ENCODE measurements around the gene NRCAM. TPM values are rescaled to one million over a fixed set of nuclear protein-coding genes. Genes with fewer than 3 reads are reported as not detected.
"Not testable (repeated sequence)": the region's sequence is repeated elsewhere in the genome, so short reads cannot be mapped to it uniquely, and the experiment has no call there.

The NRCAM gene
- polyA plus RNA-seq, 1 donor from 2014 or later, result 0.49 TPM

DNA sequence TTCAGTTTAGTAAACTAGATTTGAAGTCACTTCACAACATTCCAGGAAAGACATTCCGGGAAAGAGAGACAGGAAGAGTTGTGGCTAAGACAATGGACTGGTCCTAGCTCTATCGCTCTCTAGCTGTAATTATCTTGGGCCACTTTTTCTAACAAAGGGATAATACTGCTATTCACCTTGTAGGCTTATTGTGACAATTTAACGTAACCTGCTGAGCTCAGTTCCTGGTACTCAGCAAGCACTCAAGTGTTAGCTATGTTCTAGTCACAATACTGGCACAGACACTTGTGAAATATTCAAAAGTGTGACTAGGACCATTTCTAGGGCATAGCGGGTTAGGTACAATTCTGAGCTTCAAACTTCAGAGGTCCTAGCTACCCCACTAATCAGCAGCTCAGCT, 12.0 kb upstream of the NRCAM start:
- peaks cover 0 to 8% (median 7%) of the 10 kb centered on the region in 3 donors for H3K4me1 Mint-ChIP-seq
- H3K27ac Mint-ChIP-seq, result peak overlapping the region in 2 of 3 donors; percentile 10 to 44
- peaks cover 22% of the 10 kb centered on the region for H3K27me3 Mint-ChIP-seq
- peaks cover 3% of the 10 kb centered on the region for H3K36me3 Mint-ChIP-seq
- H3K9me3 Mint-ChIP-seq, result no peaks in the 10 kb centered on the region
- H3K4me3 Mint-ChIP-seq, result peak overlapping the region in 2 of 4 donors; percentile 41 to 44

DNA sequence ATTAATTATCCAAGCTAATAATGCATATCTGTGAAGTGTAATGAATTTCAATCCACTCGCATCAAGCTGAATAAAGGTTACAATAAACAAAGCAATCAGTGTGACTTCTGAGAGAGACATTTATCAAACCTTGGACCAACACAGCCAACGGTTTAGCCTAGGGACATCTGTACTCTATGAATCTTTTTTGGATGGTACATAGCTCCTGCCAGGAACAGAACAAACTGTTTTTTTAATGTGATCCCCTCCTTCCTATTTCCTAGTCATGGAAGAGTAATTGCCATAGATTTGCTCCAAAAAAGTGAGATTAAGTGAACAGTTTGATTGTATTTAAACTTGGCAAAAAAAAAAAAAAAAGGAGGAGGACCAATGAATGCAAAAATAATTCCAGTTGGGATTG, 11.2 kb upstream of the NRCAM start:
- no peaks in the 10 kb centered on the region for H3K36me3 Mint-ChIP-seq
- no peak overlapping the region for H3K4me3 Mint-ChIP-seq
- peaks cover 0 to 8% (median 7%) of the 10 kb centered on the region in 3 donors for H3K4me1 Mint-ChIP-seq
- no peaks in the 10 kb centered on the region for H3K9me3 Mint-ChIP-seq
- H3K27ac Mint-ChIP-seq, result no peak overlapping the region
- peaks cover 22% of the 10 kb centered on the region for H3K27me3 Mint-ChIP-seq

DNA sequence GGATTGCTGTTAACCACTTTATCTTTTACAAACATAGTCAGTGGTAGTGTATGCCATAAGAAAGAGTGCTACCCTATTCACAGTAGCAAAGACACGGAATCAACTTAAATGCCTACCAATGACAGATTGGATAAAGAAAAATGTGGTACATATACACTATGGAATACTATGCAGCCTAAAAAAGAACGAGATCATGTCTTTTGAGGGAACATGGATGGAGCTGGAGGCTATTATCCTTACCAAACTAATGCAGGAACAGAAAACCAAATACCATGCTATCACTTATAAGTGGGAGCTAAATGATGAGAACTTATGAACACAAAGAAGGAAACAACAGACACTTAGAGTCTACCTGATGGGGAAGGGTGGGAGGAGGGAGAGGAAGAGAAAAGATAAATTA, 10.1 kb upstream of the NRCAM start:
- not testable (repeated sequence) for H3K36me3 Mint-ChIP-seq, H3K4me1 Mint-ChIP-seq, H3K27ac Mint-ChIP-seq, H3K4me3 Mint-ChIP-seq, H3K9me3 Mint-ChIP-seq
- peaks cover 22% of the 10 kb centered on the region for H3K27me3 Mint-ChIP-seq

DNA sequence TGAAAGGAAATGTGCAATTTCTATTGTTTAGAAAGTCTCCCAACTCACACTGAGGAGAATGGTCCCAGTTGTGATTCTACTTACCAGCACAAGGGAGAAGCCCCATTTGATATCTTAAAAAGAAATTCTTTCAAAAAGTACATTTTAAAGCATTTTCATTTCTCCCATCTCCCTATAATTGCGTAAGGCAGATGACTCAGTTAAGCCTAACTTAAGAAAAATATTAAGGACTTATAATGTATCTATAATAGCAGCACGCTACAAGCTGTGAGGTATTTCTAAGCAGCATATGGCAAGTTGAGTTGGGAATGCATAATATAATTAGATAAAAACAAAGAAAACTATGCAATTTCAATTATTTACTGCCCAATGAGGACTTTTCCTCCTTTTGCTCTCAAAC, 8.5 kb upstream of the NRCAM start:
- no peak overlapping the region for H3K27ac Mint-ChIP-seq
- H3K4me3 Mint-ChIP-seq, result no peak overlapping the region
- H3K9me3 Mint-ChIP-seq, result no peaks in the 10 kb centered on the region
- peaks cover 0 to 12% (median 7%) of the 10 kb centered on the region in 3 donors for H3K4me1 Mint-ChIP-seq
- H3K27me3 Mint-ChIP-seq, result peaks cover 27% of the 10 kb centered on the region
- H3K36me3 Mint-ChIP-seq, result no peaks in the 10 kb centered on the region

DNA sequence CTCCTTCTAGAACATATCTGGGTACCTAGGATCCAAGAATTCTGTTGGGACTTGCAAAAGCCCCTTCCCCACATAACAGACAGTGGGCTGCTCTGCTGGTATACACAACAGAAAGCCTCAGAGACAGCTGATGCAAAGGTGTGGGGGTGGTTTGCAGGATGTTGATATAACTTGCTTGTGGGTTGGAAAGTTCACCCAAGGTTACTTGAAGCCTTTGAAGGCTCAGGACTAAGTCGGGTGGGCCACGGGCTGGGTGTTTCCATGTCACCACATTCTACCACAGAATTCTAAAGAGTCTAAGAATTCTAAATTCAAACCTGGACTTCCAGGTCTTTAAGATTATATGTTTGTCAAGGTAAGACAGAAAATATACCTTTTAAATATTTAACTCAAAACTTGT, 7.4 kb upstream of the NRCAM start:
- Mint-ChIP-seq H3K27me3 (peaks cover 29% of the 10 kb centered on the region), H3K4me1 (peaks cover 0 to 10% (median 4%) of the 10 kb centered on the region in 3 donors), H3K27ac (no peak overlapping the region), H3K9me3 (no peaks in the 10 kb centered on the region), H3K36me3 (no peaks in the 10 kb centered on the region), H3K4me3 (no peak overlapping the region)

DNA sequence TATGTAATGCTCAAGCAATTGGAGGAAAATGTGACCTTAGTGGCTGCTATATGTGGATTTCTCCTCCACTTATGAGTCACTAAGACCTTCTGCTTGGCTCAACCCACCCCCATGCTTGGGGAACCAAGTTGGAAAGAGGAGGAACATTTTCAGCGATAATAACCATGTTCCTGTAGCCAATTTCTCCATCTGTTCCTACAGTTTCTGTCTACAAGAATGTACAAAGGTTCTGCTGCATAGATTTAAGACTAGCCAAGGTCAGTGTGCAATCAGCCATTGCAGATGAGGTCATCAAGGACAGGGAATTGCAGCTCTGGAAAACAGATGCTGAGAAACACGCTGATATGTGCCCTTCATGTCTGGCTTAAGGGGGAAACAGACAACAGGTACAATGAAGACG, 5.6 kb upstream of the NRCAM start:
- no peaks in the 10 kb centered on the region for H3K36me3 Mint-ChIP-seq
- H3K9me3 Mint-ChIP-seq, result no peaks in the 10 kb centered on the region
- peaks cover 39% of the 10 kb centered on the region for H3K27me3 Mint-ChIP-seq
- H3K4me3 Mint-ChIP-seq, result no peak overlapping the region
- no peak overlapping the region for H3K27ac Mint-ChIP-seq
- peaks cover 6 to 20% (median 7%) of the 10 kb centered on the region in 3 donors for H3K4me1 Mint-ChIP-seq

DNA sequence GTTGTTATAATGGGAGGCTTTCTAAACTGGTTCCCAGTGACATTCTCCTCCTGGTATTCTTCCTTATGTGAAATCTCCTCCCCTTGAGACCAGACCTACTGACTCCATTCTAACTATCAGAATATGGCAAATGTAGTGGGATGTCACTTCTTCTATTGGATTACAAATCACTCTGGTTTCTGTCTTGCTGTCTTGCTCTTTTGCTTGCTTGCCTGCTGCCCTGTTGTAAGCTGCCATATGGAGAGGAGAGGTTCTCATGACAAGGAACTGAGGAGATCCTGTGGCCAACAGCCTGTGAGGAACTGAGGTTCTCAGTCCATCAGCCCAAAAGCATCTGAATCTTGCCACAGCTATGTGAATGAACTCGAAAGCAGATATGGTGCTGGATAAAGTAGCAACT, 4.7 kb upstream of the NRCAM start:
- Mint-ChIP-seq H3K36me3 (no peaks in the 10 kb centered on the region), H3K27ac (no peak overlapping the region), H3K27me3 (peaks cover 36% of the 10 kb centered on the region), H3K4me1 (peaks cover 6 to 20% (median 9%) of the 10 kb centered on the region in 3 donors), H3K4me3 (no peak overlapping the region), H3K9me3 (no peaks in the 10 kb centered on the region)

DNA sequence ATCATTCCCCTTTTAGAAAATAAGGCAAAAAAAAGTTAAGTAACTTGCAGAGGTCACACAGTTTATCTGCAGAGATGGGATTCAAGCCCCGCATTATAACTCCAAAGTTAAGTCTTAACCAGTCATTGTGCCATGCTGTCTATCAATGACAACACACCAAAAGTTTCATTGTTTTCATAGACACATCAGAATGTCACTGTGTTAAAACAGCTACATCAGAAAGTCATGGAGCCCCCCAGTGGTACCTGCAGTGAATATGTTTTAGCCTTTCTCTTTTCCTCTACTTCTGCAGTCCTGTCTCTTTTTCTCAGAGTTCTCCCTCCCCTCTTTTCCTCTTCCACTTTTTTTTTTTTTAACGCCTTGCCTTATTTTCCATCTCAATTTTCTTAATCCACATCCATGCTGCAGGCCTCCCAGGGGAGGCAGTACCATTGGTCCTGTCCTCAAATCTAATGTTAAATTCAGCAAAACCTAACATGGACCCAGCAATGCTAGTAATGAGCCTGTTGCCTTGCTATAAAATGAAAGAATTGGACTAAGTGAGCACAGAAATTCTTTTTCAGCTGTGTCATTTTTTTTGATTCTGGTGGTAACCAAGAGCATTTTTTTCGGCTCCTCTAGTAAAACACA, 3.8 kb upstream of the NRCAM start:
- H3K36me3 Mint-ChIP-seq, result no peaks in the 10 kb centered on the region
- peaks cover 36% of the 10 kb centered on the region for H3K27me3 Mint-ChIP-seq
- H3K4me1 Mint-ChIP-seq, result peaks cover 6 to 20% (median 9%) of the 10 kb centered on the region in 3 donors
- no peak overlapping the region for H3K27ac Mint-ChIP-seq
- no peaks in the 10 kb centered on the region for H3K9me3 Mint-ChIP-seq
- peak overlapping the region in 2 of 4 donors; percentile 19 to 46 for H3K4me3 Mint-ChIP-seq

DNA sequence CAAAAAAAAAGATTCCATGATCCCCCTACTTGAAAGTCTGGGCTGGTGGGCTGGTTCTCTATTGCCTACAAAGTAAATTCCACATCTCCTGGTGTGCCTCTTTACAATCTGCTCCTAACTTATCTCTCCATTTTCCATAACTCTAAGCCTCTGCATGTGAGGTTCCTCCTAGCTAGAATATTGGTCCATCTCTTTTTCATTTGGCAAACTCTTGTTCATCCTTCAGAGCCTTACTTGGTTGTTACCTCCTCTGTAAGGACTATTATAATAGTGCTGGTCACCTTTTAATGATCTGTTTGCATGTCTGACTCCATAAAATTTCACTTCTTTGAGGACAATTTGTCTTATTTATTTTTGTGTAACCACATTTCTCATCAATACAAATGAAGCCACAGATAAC, 1.6 kb upstream of the NRCAM start:
- peak overlapping the region in 3 of 4 donors; percentile 9 to 68 (median 67) for H3K4me3 Mint-ChIP-seq
- H3K4me1 Mint-ChIP-seq, result peaks cover 8 to 24% (median 13%) of the 10 kb centered on the region in 3 donors
- H3K9me3 Mint-ChIP-seq, result no peaks in the 10 kb centered on the region
- no peaks in the 10 kb centered on the region for H3K36me3 Mint-ChIP-seq
- peak overlapping the region in 1 of 3 donors; percentile 4 for H3K27ac Mint-ChIP-seq
- peaks cover 37% of the 10 kb centered on the region for H3K27me3 Mint-ChIP-seq

DNA sequence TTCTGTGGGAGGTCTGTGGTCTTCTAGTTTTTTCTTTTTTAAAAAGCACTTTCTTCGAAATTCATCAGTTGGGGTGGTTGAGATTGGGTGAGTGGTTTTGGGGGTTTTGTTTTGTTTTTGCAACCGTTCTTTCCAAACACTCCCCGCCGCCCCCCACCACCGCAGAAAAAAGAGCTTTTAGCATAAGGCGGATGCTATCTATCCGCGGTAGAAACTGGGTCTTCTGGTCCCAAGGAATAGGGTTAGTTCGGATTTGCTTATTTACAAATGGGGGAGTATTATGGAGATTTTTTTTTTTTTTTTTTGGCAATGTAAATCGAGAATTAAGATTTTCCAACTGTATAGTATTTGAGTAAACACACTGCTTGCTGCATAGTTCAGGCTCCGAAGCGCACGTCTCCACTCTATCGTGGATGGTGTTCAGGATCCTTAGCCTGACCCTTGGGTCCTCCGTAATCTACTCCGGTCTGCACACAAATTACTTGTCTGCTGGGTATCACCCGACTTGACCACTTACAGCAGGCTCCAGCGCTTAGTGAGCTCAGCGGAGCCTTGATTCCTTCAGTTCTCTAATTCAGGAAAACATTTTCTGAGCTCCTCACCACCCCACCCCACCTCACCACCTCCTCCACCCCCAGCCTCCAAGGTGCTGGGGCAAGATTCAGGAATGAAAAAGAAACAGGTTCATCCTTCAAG, 757 bp upstream of the NRCAM start:
- H3K27ac Mint-ChIP-seq, result peak overlapping the region in 1 of 3 donors; percentile 4
- H3K27me3 Mint-ChIP-seq, result peaks cover 41% of the 10 kb centered on the region
- no peaks in the 10 kb centered on the region for H3K36me3 Mint-ChIP-seq
- peak overlapping the region; percentile 56 to 88 (median 69) for H3K4me3 Mint-ChIP-seq
- H3K4me1 Mint-ChIP-seq, result peaks cover 10 to 24% (median 17%) of the 10 kb centered on the region in 3 donors
- no peaks in the 10 kb centered on the region for H3K9me3 Mint-ChIP-seq

DNA sequence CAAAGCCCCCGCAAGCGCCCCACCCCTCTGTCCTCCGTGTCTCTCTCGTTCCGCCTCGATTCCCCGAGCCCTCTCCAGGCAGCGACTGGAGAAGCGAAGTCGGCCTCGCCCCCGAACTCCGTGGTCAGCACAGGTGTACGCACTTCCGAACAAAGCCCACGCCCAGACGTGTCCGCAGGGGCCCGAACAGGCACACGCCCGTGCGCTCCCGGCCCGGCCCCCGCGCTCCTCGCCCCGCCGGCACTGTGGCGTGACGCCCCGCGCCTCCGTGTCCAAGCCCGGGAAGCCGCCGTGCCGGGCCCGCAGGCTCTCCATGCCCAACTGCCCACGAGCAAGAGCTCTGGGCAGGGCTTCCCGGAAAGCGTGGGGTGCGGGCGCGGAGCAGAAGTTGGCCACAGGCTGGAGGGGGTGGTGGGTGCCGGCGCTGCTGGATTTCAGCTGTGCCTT, 662 bp downstream of the NRCAM start:
- Mint-ChIP-seq H3K9me3 (no peaks in the 10 kb centered on the region), H3K36me3 (no peaks in the 10 kb centered on the region), H3K4me1 (peaks cover 10 to 24% (median 17%) of the 10 kb centered on the region in 3 donors), H3K4me3 (peak overlapping the region in 3 of 4 donors; percentile 80 to 88 (median 87)), H3K27ac (no peak overlapping the region), H3K27me3 (peaks cover 36% of the 10 kb centered on the region)

DNA sequence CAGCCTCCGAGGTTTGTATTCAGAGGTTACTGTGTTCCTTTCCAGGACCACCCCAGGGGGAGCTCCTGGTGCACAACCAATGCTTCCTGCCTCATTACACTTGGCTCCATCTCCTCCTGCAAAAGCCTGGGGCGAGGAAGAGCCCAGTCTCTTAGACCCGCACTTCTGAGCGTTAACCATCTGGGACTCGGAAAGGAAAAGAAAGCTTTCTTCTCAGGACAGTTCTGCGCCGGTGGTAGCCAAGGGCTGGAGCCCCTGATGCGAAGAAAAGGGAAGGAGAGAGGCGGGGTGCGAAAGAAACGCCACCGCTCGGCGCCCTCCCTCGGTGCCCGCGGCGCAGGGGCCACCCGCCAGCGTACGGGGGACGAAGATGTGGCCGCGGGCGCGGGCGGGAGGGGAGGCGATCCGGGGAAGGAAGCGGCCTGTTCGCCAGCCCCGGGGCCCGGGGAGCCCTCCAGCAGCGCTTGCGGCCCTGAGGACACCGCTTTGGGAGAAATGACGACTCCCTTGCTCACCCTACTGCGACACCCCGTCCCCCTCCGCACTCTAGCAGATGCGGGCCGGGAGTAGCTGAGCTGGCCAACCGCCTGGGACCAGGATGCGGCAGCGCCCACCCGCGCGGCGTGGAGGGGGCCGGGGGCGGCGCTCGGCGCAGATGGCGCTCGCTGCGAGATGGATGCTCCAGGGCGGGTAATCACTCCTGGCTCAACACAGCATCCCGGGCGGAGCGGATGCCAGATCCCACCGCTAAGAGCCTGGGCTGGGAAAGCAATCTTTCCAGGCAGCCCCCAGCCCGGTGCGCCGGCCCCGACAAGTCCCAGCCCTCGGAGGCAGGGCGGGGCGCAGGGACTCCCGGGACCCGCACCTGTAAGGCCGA, 1.3 kb downstream of the NRCAM start:
- Mint-ChIP-seq H3K27ac (no peak overlapping the region), H3K9me3 (no peaks in the 10 kb centered on the region), H3K4me3 (peak overlapping the region; percentile 80 to 94 (median 86)), H3K36me3 (no peaks in the 10 kb centered on the region), H3K4me1 (peaks cover 10 to 21% (median 17%) of the 10 kb centered on the region in 3 donors), H3K27me3 (peaks cover 36% of the 10 kb centered on the region)

DNA sequence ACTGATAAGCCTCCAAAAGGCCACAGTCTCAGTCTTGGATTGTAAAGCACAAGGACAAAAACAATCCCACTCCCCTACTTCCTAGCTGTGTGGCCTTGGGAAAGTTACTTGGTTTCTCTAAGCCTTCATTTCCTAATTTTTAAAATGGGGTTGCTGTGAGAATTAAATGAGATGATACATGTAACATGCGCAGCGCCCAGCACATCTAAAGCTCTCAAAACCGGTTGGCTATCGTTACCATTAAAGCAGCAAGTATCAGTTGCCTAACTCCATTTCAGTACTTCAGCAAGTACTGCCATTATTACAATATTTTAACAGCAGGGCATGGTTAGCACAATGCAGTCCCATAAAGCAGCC, 1.9 kb downstream of the NRCAM start:
- Mint-ChIP-seq H3K27me3 (peaks cover 36% of the 10 kb centered on the region), H3K9me3 (no peaks in the 10 kb centered on the region), H3K4me3 (peak overlapping the region; percentile 80 to 94 (median 86)), H3K27ac (no peak overlapping the region), H3K4me1 (peaks cover 10 to 19% (median 17%) of the 10 kb centered on the region in 3 donors), H3K36me3 (no peaks in the 10 kb centered on the region)

DNA sequence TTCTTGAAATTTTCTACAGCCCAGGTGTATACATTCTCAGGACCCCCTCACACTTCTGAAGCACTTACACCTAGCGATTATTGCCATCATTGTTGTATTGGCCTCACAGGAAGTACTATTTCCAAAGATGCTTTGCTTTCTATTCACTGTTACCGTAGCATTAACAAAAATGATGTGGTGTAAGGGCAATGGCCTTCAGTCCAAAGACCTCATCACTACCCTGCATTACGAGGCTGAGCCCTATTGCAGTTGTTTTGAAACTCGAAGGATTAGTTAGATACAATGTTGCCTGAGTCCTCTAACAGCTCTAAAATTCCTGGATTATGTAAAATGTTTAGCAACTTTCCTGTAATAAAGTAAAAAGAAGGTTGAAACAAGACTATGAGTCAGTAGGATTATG, 2.9 kb downstream of the NRCAM start:
- Mint-ChIP-seq H3K27ac (no peak overlapping the region), H3K4me3 (peak overlapping the region in 1 of 4 donors; percentile 80), H3K4me1 (peaks cover 10 to 21% (median 15%) of the 10 kb centered on the region in 3 donors), H3K27me3 (peaks cover 36% of the 10 kb centered on the region), H3K9me3 (no peaks in the 10 kb centered on the region), H3K36me3 (no peaks in the 10 kb centered on the region)

DNA sequence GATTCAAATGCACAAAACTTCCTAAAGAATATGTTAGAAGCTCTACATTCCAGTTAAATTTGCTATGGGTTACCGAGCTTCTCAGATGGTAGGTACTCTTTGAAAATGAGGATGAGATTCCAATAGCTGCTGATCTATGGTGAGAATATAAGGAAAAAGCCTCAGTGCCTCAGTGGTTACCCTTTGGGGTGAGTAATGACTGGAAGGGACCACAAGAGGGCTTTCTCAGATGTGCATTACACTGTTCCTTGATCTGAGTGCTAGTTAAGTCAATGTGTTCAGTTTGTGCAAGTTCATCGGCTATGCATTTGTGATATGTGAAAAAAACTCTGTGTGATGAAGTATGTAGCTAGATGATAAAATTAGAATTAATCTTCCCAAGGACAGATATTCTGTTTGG, 3.5 kb downstream of the NRCAM start:
- H3K4me1 Mint-ChIP-seq, result peaks cover 7 to 21% (median 9%) of the 10 kb centered on the region in 3 donors
- H3K9me3 Mint-ChIP-seq, result no peaks in the 10 kb centered on the region
- peak overlapping the region in 1 of 4 donors; percentile 3 for H3K4me3 Mint-ChIP-seq
- H3K27me3 Mint-ChIP-seq, result peaks cover 30% of the 10 kb centered on the region
- H3K36me3 Mint-ChIP-seq, result no peaks in the 10 kb centered on the region
- H3K27ac Mint-ChIP-seq, result no peak overlapping the region
